Renal cortical epithelial cell (primary cell): Measurements from ENCODE around the gene TAS2R43. TPM values are rescaled to one million over a fixed set of nuclear protein-coding genes. Genes with fewer than 3 reads are reported as not detected.
"Not testable (repeated sequence)": the region's sequence is repeated elsewhere in the genome, so short reads cannot be mapped to it uniquely, and the experiment has no call there.

ENCODE experiments used
- DNase-seq: peaks from one replicate; pipeline ENCODE4 v3.0.0-alpha.2; 2011; ENCODE audit warnings: low read depth
- total RNA-seq: library from RNA; depleted of rRNA; stranded (reverse); fragments of >200 nt; gene quantifications from 2 replicates; pipeline ENCODE4 v1.2.3, GENCODE V29; 2014

TAS2R43 gene, protein sequence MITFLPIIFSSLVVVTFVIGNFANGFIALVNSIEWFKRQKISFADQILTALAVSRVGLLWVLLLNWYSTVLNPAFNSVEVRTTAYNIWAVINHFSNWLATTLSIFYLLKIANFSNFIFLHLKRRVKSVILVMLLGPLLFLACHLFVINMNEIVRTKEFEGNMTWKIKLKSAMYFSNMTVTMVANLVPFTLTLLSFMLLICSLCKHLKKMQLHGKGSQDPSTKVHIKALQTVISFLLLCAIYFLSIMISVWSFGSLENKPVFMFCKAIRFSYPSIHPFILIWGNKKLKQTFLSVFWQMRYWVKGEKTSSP
- 0.52 TPM in 1 of 2 replicates, not detected in the other for total RNA-seq

- DNase-seq: no peak
These were observed at the start of gene TAS2R43 for GRCh38 chr12:11092128-11092527. TSS of gene TAS2R43 (minus strand) at chr12:11092313. CDS start at chr12:11092229, 84 bp downstream.

DNA sequence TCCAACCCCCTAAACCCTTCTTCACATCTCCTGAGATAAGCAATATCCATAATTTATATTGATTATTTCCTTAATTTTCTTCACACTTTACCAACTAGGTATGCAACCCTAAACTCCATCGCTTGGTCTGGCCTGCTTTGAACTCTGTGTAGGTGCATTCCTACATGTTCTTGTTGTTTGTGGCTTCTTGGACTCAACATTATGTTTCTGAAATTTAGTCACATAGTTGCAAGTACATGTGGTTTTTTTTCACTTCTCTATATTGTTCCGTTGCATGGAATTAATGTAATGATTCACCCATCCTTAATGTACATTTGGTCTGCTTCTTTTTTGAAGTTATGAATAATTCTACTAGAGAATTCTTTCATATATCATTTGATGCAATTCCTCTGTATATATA, 44.0 kb upstream of the TAS2R43 start:
- DNase-seq: no peak

DNA sequence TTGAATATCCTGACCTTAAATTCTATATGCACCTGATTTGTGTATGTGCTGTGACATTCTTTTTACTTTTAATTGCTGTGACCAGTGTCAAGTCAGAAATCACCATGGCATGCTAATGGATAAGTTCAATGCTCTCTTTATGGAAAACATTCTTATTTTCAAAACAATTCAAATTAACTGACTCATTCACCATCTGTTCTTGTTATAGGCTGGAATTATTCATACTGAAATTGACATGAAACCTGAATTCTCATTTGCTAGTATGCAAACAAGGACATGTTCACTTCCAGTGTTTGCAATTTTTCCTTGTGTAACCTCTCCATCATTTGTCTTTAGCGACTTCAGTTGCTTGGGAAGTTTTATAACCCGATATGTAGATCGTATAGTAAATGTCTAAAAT, 42.2 kb upstream of the TAS2R43 start, which contains the start of gene TAS2R30:
TAS2R30 (minus strand) TSS at position 340 of the 400 bp plus-strand sequence. CDS start 400 bp downstream, outside the sequence.
- no peak for DNase-seq

- no peak for DNase-seq
These were observed 41.7 kb upstream of the TAS2R43 start for GRCh38 chr12:11133816-11134215.

- DNase-seq: no peak
These were observed 41.0 kb upstream of the TAS2R43 start for GRCh38 chr12:11133162-11133561.

- no peak for DNase-seq
These were observed 38.9 kb upstream of the TAS2R43 start for GRCh38 chr12:11130999-11131398.

GRCh38 chr12:11130382-11130781, 38.3 kb upstream of the TAS2R43 start:
- no peak for DNase-seq

GRCh38 chr12:11114130-11114529, 22.0 kb upstream of the TAS2R43 start:
- DNase-seq: not testable (repeated sequence)

GRCh38 chr12:11111213-11111612, 19.1 kb upstream of the TAS2R43 start:
- not testable (repeated sequence) for DNase-seq

DNA sequence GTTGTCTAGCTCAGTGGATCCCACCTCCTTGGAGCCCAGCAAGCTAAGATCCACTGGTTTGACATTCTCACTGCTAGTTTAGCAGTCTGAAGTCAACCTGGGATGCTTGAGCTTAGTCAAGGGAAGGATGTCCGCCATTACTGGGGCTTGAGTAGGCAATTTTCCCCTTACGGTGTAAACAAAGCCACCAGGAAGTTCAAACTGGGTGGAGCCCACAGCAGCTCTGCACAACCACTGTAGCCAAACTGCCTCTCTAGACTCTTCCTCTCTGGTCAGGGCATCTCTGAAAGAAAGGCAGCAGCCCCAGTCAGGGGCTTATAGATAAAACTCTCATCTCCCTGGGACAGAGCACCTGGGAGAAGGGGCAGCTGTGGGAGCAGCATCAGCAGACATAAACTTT, 16.7 kb upstream of the TAS2R43 start:
- DNase-seq: no peak

GRCh38 chr12:11107719-11108118, 15.6 kb upstream of the TAS2R43 start:
- no peak for DNase-seq

GRCh38 chr12:11106288-11106687, 14.2 kb upstream of the TAS2R43 start:
- no peak for DNase-seq

DNA sequence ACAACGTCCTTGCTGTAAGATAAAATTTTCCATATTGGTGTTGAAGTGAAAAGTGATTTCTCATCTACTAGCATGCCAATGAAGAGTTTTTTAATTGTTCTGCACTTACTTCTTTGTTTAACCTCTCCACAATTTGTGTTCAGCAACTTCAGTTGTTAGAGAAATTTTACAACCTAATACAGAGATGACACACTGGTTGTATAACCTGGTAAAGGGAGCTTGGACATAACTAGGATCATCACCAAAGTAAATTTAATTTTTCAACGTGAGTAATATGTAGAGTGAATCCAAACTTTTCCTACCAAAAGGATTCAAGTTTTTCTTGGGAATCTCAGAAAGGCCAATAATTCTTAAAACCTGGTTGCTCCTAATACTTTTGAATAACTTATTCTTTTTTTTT, 13.4 kb upstream of the TAS2R43 start:
- no peak for DNase-seq

DNA sequence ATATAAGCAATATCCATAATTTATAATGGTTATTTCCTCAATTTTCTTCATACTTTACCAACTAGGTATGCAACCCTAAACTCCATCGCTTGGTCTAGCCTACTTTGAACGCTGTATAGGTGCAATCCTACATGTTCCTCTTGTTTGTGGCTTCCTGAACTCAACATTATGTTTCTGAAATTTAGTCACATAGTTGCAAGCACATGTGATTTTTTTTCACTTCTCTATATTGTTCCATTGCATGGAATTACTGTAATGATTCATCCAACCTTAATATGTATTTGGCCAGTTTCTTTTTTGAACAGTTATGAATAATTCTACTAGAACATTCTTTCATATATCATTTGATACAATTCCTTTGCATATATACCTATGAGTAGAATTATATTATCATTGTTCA, 2.8 kb upstream of the TAS2R43 start:
- not testable (repeated sequence) for DNase-seq

GRCh38 chr12:11089246-11089645, 2.9 kb downstream of the TAS2R43 start:
- no peak for DNase-seq

GRCh38 chr12:11085419-11085818, 6.7 kb downstream of the TAS2R43 start:
- no peak for DNase-seq

- no peak for DNase-seq
These were observed 10.1 kb downstream of the TAS2R43 start for GRCh38 chr12:11081987-11082386.

GRCh38 chr12:11078246-11078645, 13.9 kb downstream of the TAS2R43 start:
- DNase-seq: no peak

DNA sequence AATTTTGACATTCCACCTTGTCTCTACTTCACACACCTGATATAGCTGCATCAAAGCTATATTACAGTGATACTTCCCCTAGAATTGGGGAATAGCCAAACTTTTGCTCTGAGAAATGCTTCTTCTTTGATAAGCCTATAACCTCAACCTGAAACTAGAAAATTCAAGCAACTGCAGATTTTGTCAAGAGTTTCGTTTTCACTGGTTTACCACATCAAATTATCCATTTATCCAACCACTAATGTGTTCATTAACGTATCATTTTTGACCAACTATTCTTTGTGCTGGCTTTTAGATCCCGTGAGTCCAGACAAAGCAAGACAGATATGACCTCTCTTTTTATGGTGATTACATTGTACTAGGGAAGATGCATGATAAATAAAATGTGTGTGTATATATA, 16.5 kb downstream of the TAS2R43 start:
- DNase-seq: no peak

DNA sequence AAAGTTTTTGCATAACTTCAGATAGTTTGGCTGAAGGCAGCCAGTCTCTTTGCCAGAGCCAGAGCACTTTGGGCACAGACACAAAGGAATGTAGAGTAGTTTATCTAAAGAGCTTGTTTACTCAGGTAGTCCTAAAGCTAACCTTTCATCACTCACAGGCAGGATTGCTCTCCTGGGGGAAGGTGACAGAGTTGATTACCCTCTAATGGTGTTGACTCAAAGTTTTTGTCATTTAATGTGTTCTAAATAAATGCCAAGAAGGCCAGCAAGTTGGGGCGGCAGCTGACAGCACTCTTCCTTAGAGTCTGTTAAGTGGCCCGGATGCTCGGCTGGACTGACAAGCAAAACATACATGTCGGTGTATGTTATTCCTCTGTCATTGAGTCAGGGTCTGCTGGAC, 20.7 kb downstream of the TAS2R43 start:
- DNase-seq: no peak

GRCh38 chr12:11070999-11071398, 21.1 kb downstream of the TAS2R43 start:
- no peak for DNase-seq

DNA sequence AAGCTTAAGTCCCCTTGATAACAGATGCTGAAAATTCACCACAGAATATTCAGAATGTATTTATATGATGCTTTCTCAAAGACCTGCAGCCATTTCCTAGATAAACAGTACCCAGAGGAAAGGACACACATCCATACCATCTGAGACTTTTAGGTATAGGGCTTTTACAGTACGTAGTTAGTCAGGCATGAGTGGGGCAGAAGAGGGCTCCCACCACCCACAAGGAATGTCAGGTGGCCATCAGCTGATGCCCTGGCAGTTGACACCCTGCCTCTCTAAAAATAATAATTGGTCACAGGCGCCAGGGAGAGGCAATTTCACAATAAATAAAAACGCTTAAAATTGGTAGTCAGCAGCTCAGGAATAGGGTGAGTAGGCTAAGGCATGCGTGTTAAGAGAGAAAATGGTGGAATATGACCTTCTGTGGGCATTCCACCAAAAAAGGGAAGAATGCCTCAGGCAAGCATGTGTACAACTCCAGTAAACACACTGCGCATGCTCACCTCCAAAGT, 22.2 kb downstream of the TAS2R43 start:
- no peak for DNase-seq

DNA sequence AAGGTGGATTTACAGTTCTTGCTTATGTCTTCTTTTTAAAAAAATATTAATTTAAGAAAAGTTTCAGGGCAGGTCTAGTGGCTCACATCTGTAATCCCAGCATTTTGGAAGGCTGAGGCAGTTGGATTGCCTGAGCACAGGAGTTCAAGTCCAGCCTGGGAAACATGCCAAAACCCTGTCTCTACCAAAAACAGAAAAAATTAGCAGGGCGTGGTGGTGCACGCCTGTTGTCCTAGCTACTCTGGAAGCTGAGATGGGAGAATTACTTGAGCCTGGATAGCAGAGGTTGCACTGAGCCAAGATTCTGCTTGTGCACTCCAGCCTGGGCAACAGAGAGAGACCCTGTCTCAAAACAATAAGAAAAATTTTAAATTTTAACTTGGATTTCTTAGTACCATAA, 24.6 kb downstream of the TAS2R43 start:
- no peak for DNase-seq

- not testable (repeated sequence) for DNase-seq
These were observed 29.9 kb downstream of the TAS2R43 start, which contains the start of gene TAS2R46 for GRCh38 chr12:11062194-11062593. TSS of gene TAS2R46 (minus strand) at chr12:11062294. CDS start at chr12:11062294, 0 bp downstream.
